ENCODE results near the gene IER5. TPM values are rescaled to one million over a fixed set of nuclear protein-coding genes. Genes with fewer than 3 reads are reported as not detected.

IER5 gene
- total RNA-seq, 4 donors from 2014 or later = 7.2 to 7.8 (median 7.6) TPM

- Histone ChIP-seq H3K27me3 (no peaks in the 10 kb centered on the region), H3K36me3 (no peaks in the 10 kb centered on the region), H3K9me3 (no peaks in the 10 kb centered on the region), H3K27ac (peak overlapping the region; percentile 69 to 88 (median 88)), H3K4me3 (replicated peaks in 1 of 3) (peak overlapping the region; percentile 0 to 80 (median 74)), H3K4me1 (peaks cover 4 to 17% of the 10 kb centered on the region in 2 donors)
- TF ChIP-seq POLR2A (IDR thresholded peaks at IDR 0.05) (peak; percentile 44 to 77), CTCF (IDR thresholded peaks at IDR 0.05) (no peak)
- DNase-seq = peak; percentile 95 to 96
- intact Hi-C loops (cut with DNase I) = no loop called here
- 2 to 7% methylated on average over 29 to 55 of the region's 104 CpGs for WGBS, 2 donors
Observed at GRCh38 chr1:181105134-181106021, 16.9 kb downstream of the IER5 start.

- H3K27ac ChIP-seq = peak overlapping the region; percentile 8 to 59 (median 36)
- intact Hi-C loops (cut with DNase I) = no loop called here
- no peaks in the 10 kb centered on the region for H3K36me3 ChIP-seq
- DNase-seq = no peak
- no peaks in the 10 kb centered on the region for H3K9me3 ChIP-seq
- H3K4me1 ChIP-seq = peaks cover 4 to 17% of the 10 kb centered on the region in 2 donors
- no peak overlapping the region for H3K4me3 ChIP-seq (replicated peaks in 1 of 3)
- TF ChIP-seq POLR2A (IDR thresholded peaks at IDR 0.05) (no peak), CTCF (IDR thresholded peaks at IDR 0.05) (no peak)
- 67 to 69% methylated on average over 3 of the region's 3 CpGs for WGBS, 2 donors
- no peaks in the 10 kb centered on the region for H3K27me3 ChIP-seq
Observed at GRCh38 chr1:181106022-181106312, 17.5 kb downstream of the IER5 start.

GRCh38 chr1:181106479-181106878, 18.0 kb downstream of the IER5 start:
- H3K27me3 ChIP-seq = no peaks in the 10 kb centered on the region
- TF ChIP-seq POLR2A (IDR thresholded peaks at IDR 0.05) = no peak
- no peak for TF ChIP-seq CTCF (IDR thresholded peaks at IDR 0.05)
- DNase-seq = no peak
- intact Hi-C loops (cut with DNase I) = no loop called here
- peak overlapping the region in 1 of 3 donors; percentile 8 for H3K27ac ChIP-seq
- WGBS, 2 donors = 65 to 83% methylated on average over 6 of the region's 6 CpGs
- H3K36me3 ChIP-seq = no peaks in the 10 kb centered on the region
- H3K4me3 ChIP-seq (replicated peaks in 1 of 3) = no peak overlapping the region
- H3K4me1 ChIP-seq = peaks cover 4 to 17% of the 10 kb centered on the region in 2 donors
- no peaks in the 10 kb centered on the region for H3K9me3 ChIP-seq

GRCh38 chr1:181107711-181108110, 19.2 kb downstream of the IER5 start:
- no peak overlapping the region for H3K27ac ChIP-seq
- DNase-seq = no peak

More at GRCh38 chr1:181107711-181108110, 19.2 kb downstream of the IER5 start:
- Histone ChIP-seq H3K4me1 (peaks cover 4 to 25% of the 10 kb centered on the region in 2 donors), H3K27me3 (no peaks in the 10 kb centered on the region), H3K36me3 (no peaks in the 10 kb centered on the region), H3K4me3 (replicated peaks in 1 of 3) (no peak overlapping the region), H3K9me3 (no peaks in the 10 kb centered on the region)
- intact Hi-C loops (cut with DNase I) = no loop called here
- WGBS, 2 donors = 59% methylated on average over 2 of the region's 2 CpGs; no CpG with 5 or more reads in 1 of the 2 donors
- TF ChIP-seq POLR2A (IDR thresholded peaks at IDR 0.05) = no peak
- TF ChIP-seq CTCF (IDR thresholded peaks at IDR 0.05) = no peak

All from thyroid gland (tissue), 4 donors.